Skeletal muscle satellite cell (primary cell): ENCODE results near the gene PSMB10.

Experiments used
- H3K27me3 ChIP-seq: 2 replicates; pipeline ENCODE4 v1.7.0; 2013; ENCODE audit warnings: low read length; ENCODE audit not compliant: control insufficient read depth, insufficient read depth
- H3K36me3 ChIP-seq: 2 replicates; pipeline ENCODE4 v1.7.0; 2013; ENCODE audit warnings: mild to moderate bottlenecking, control low read depth, low read length; ENCODE audit not compliant: insufficient read depth
- H3K4me1 ChIP-seq: 2 replicates; pipeline ENCODE4 v1.7.0; 2013; ENCODE audit warnings: low read length; ENCODE audit not compliant: control insufficient read depth, insufficient read depth
- H3K4me2 ChIP-seq: 2 replicates; pipeline ENCODE4 v1.7.0; 2013; ENCODE audit warnings: mild to moderate bottlenecking, low read length
- H3K4me3 ChIP-seq: 2 replicates; pipeline ENCODE4 v1.7.0; 2013; ENCODE audit warnings: low read length
- H3K9ac ChIP-seq: 2 replicates; pipeline ENCODE4 v1.7.0; 2013; ENCODE audit warnings: mild to moderate bottlenecking, low read depth, low read length, moderate library complexity
- H3K9me3 ChIP-seq: replicated peaks from 2 replicates; pipeline ENCODE4 v1.7.0; 2013; ENCODE audit warnings: mild to moderate bottlenecking, control low read depth, low read length

The PSMB10 gene

GRCh38 chr16:67959536-67960329, 23.1 kb upstream of the PSMB10 start:
- Histone ChIP-seq H3K27me3 (no peaks in the 10 kb centered on the region), H3K4me3 (peak overlapping the region; percentile 8), H3K9ac (peak overlapping the region; percentile 44), H3K9me3 (no peaks in the 10 kb centered on the region), H3K4me2 (peak overlapping the region; percentile 68), H3K4me1 (peaks cover 28% of the 10 kb centered on the region), H3K36me3 (peaks cover 72% of the 10 kb centered on the region)

DNA sequence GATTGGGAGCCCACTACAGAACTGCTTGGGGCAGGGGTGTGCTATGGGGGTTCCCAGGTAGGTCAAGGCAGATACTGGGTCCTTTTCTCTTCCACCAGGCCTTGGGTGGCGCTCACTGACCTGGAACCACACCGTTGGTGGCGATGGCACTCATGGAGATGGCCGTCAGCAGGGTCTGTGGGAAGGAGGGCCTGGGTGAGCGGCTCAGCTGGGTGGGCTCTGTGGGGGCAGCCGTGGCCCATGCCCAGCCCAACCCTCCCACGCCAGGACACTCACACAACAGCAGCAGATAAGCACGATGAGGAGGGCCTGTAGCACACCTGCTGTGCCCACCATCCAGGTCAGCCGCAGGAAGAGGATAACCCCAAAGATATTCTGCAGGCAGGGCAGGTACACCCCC, 21.0 kb upstream of the PSMB10 start:
- Histone ChIP-seq H3K9ac (no peak overlapping the region), H3K36me3 (peaks cover 79% of the 10 kb centered on the region), H3K9me3 (no peaks in the 10 kb centered on the region), H3K4me2 (no peak overlapping the region), H3K4me3 (no peak overlapping the region), H3K27me3 (no peaks in the 10 kb centered on the region), H3K4me1 (peaks cover 34% of the 10 kb centered on the region)

DNA sequence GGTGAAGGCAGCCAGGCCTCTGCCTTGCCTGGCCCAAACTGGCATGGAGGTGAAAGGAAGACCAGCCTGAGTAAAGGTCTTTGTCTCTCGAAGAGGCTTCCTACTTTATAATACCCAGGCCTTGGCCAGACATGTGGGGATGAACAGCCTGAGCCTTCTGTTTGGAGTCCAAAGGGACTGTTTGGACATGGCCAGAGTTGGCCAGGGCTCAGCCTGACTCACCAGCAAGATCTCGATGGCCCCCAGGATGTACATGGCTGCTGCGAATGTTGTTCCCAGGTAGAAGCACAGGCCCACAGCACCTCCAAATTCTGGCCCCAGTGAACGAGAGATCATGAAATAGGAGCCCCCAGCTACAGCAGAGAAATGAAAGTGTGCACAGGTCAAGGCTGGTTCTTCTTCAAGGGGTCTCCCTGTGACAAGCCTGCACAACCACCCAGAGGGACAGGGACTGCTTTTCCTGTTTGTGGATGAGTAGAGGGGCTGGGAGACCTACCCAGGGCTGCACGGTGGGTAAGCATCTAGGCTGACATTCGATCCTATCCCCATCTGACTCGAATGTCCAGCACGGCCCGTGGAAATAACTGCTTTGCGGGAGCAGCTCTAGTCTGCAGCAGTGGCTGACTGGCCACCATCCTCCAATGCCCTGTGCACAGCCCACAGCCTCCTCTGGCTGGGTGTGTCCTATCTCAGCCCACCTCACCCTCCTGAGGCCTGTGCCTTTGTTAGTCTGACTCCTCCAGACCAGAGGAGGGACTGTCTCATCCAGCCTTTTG, 18.0 kb upstream of the PSMB10 start:
- Histone ChIP-seq H3K4me3 (no peak overlapping the region), H3K36me3 (peaks cover 78% of the 10 kb centered on the region), H3K4me1 (peaks cover 16% of the 10 kb centered on the region), H3K9me3 (no peaks in the 10 kb centered on the region), H3K9ac (no peak overlapping the region), H3K27me3 (no peaks in the 10 kb centered on the region), H3K4me2 (no peak overlapping the region)

GRCh38 chr16:67953641-67954375, 17.2 kb upstream of the PSMB10 start:
- Histone ChIP-seq H3K4me2 (no peak overlapping the region), H3K9me3 (no peaks in the 10 kb centered on the region), H3K9ac (no peak overlapping the region), H3K4me1 (peaks cover 8% of the 10 kb centered on the region), H3K27me3 (no peaks in the 10 kb centered on the region), H3K4me3 (no peak overlapping the region), H3K36me3 (peaks cover 78% of the 10 kb centered on the region)

GRCh38 chr16:67951485-67951884, 14.8 kb upstream of the PSMB10 start:
- no peak overlapping the region for H3K4me2 ChIP-seq
- no peaks in the 10 kb centered on the region for H3K9me3 ChIP-seq
- H3K9ac ChIP-seq, result no peak overlapping the region
- H3K4me3 ChIP-seq, result no peak overlapping the region
- peaks cover 86% of the 10 kb centered on the region for H3K36me3 ChIP-seq
- H3K27me3 ChIP-seq, result no peaks in the 10 kb centered on the region
- peaks cover 7% of the 10 kb centered on the region for H3K4me1 ChIP-seq

DNA sequence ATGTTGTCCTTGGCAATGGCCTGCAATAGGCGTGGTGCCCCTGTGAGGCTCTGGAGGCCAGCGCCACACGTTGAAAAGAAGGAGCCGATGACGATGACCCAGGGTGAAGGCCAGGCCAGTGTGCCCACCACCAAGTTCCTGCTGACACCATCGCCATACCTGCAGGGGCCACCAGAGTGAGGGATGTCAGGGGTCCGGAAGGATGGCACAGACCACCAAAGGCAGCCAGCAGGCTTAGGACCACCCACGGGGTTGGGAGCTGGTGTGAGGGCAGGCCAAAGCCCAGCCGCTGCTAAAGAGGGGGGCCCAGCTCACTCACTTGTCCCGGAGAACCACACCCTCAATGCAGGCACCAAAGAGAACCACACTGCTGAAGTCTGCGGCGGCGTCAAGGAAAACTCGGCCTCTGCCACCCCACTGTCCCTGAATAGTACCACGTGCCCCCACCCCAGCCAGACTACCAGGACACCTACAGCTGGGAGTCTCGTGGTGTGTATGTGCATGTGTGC, 13.7 kb upstream of the PSMB10 start:
- Histone ChIP-seq H3K4me3 (no peak overlapping the region), H3K27me3 (no peaks in the 10 kb centered on the region), H3K9ac (no peak overlapping the region), H3K4me2 (no peak overlapping the region), H3K9me3 (no peaks in the 10 kb centered on the region), H3K4me1 (peaks cover 12% of the 10 kb centered on the region), H3K36me3 (peaks cover 95% of the 10 kb centered on the region)

DNA sequence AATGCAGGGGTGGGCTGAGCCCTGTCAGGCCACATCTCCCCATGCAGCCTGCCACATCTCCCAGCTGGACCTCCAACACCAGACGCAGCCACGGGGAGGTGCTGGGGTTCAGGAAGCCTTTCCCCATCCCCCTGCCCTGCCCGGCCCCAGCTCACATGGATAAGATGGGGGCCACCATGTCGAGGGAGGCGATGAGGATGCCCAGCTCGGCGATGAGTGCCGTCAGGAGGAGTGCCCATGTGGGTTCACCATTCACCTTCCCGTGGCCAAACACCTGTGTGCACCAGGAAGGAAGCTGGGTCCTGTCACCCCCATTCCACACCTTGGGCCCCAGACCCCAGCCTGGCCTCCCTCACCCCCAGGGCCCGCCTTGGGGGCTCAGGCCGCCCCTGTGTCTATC, 13.0 kb upstream of the PSMB10 start:
- Histone ChIP-seq H3K4me2 (no peak overlapping the region), H3K9me3 (no peaks in the 10 kb centered on the region), H3K9ac (no peak overlapping the region), H3K27me3 (no peaks in the 10 kb centered on the region), H3K36me3 (peaks cover 95% of the 10 kb centered on the region), H3K4me1 (peaks cover 17% of the 10 kb centered on the region), H3K4me3 (no peak overlapping the region)

- no peaks in the 10 kb centered on the region for H3K27me3 ChIP-seq
- H3K36me3 ChIP-seq, result peaks cover 94% of the 10 kb centered on the region
- H3K4me2 ChIP-seq, result no peak overlapping the region
- peaks cover 23% of the 10 kb centered on the region for H3K4me1 ChIP-seq
- H3K4me3 ChIP-seq, result no peak overlapping the region
- no peaks in the 10 kb centered on the region for H3K9me3 ChIP-seq
- no peak overlapping the region for H3K9ac ChIP-seq
Measured at GRCh38 chr16:67948015-67948414, 11.4 kb upstream of the PSMB10 start.

DNA sequence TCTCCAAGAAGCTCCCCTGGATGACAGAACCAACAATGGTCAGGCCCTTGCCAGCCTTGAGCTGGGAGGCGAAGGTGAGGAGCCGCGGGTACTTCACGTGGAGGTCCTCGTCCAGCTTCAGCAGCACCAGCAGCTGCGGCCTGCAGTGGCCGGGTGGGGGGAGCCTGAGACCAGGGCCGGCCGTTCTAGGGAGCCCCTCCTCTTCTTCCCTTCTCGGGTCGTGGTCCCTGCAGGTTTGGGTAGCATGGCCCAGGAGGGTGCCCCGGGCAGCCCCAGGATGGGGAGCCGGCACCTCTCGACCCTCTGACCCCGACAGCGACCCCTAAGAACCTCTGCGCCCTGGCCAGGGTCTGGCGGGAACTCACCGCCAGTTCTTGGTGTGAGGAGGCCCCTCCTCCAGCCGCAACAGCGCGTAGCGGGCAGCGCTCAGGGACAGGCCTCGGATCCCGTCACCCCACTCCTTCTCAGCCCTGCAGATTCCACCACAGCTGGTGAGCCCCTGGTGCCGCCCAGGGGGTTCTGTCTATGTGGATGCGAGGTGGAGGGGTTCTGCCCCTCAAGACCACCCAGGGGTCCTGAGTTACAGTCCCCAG, 10.4 kb upstream of the PSMB10 start:
- no peaks in the 10 kb centered on the region for H3K9me3 ChIP-seq
- no peak overlapping the region for H3K4me2 ChIP-seq
- no peak overlapping the region for H3K4me3 ChIP-seq
- peaks cover 96% of the 10 kb centered on the region for H3K36me3 ChIP-seq
- peaks cover 23% of the 10 kb centered on the region for H3K4me1 ChIP-seq
- no peaks in the 10 kb centered on the region for H3K27me3 ChIP-seq
- H3K9ac ChIP-seq, result no peak overlapping the region

- H3K36me3 ChIP-seq, result peaks cover 96% of the 10 kb centered on the region
- peaks cover 23% of the 10 kb centered on the region for H3K4me1 ChIP-seq
- no peak overlapping the region for H3K4me2 ChIP-seq
- no peak overlapping the region for H3K4me3 ChIP-seq
- no peaks in the 10 kb centered on the region for H3K9me3 ChIP-seq
- H3K27me3 ChIP-seq, result no peaks in the 10 kb centered on the region
- H3K9ac ChIP-seq, result no peak overlapping the region
Measured at GRCh38 chr16:67946128-67946569, 9.5 kb upstream of the PSMB10 start.

DNA sequence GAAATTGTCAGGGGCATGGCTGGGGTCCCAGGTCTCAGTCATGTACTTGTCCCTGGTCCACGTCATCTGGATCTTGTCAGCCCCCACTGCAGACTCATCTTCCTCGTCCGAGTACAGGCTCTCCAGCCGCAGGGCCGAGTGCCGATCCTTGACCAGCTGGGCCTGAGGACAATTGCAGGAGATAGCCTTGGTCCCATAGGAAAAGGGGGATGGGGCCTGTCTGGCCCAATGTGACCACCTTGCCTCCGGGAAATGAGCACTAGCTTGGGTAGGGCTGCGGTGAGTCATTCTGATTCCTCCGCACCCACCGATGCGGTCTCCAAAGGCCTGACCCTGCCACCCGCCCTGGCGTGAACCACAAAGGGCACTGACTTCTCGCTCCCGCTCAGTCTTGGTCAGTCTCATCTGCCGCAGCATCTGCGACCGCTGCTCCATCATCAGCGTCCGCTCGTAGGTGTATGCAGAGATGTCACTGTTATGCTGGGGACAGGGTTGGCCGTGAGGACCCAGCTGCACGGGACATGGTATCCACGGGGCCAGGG, 8.8 kb upstream of the PSMB10 start:
- Histone ChIP-seq H3K4me3 (no peak overlapping the region), H3K36me3 (peaks cover 95% of the 10 kb centered on the region), H3K4me1 (peaks cover 23% of the 10 kb centered on the region)

More for the DNA sequence above, 8.8 kb upstream of the PSMB10 start:
- H3K27me3 ChIP-seq, result no peaks in the 10 kb centered on the region
- no peak overlapping the region for H3K9ac ChIP-seq
- no peaks in the 10 kb centered on the region for H3K9me3 ChIP-seq
- H3K4me2 ChIP-seq, result no peak overlapping the region
